ENCODE measurements around the gene USH1C. TPM values are rescaled to one million over a fixed set of nuclear protein-coding genes. Genes with fewer than 3 reads are reported as not detected.

USH1C gene
- total and polyA plus RNA-seq, 10 donors, result 0.12 TPM; not detected in 9

GRCh38 chr11:17590463-17590862 lies 46.2 kb upstream of the USH1C start:
- intact Hi-C loops (cut with DNase I; ENCODE audit: low total_unique reads), result no loop called here
- 84 to 92% (median 89%) methylated on average over 7 of the region's 7 CpGs for WGBS, 5 donors
- Histone ChIP-seq H3K27ac (no peak overlapping the region), H3K36me3 (no peaks in the 10 kb centered on the region), H3K4me1 (no peaks in the 10 kb centered on the region), H3K27me3 (replicated peaks in 1 of 7) (peaks cover 0 to 36% (median 0%) of the 10 kb centered on the region in 7 donors), H3K4me3 (no peak overlapping the region), H3K9me3 (no peaks in the 10 kb centered on the region)
- DNase-seq, result no peak
- TF ChIP-seq POLR2AphosphoS5 (IDR thresholded peaks at IDR 0.05) (no peak), POLR2A (IDR thresholded peaks at IDR 0.05) (no peak), CTCF (IDR thresholded peaks at IDR 0.05 in 8 of 11, conservative IDR thresholded peaks at IDR 0.05 in 3 of 11) (no peak)

- Histone ChIP-seq H3K4me1 (no peaks in the 10 kb centered on the region), H3K36me3 (no peaks in the 10 kb centered on the region), H3K9me3 (no peaks in the 10 kb centered on the region), H3K27me3 (replicated peaks in 1 of 7) (peaks cover 0 to 36% (median 0%) of the 10 kb centered on the region in 7 donors), H3K4me3 (no peak overlapping the region), H3K27ac (no peak overlapping the region)
- no peak for DNase-seq
- no peak for TF ChIP-seq POLR2AphosphoS5 (IDR thresholded peaks at IDR 0.05)
- TF ChIP-seq POLR2A (IDR thresholded peaks at IDR 0.05), result no peak
- TF ChIP-seq CTCF (IDR thresholded peaks at IDR 0.05 in 8 of 11, conservative IDR thresholded peaks at IDR 0.05 in 3 of 11), result no peak
- WGBS, 5 donors, result 85 to 90% (median 89%) methylated on average over 4 of the region's 4 CpGs
- intact Hi-C loops (cut with DNase I; ENCODE audit: low total_unique reads), result no loop called here
Observed at GRCh38 chr11:17588721-17589120, 44.5 kb upstream of the USH1C start.

- WGBS, 5 donors, result 72 to 83% (median 76%) methylated on average over 8 of the region's 8 CpGs
- no peak overlapping the region for H3K4me3 ChIP-seq
- H3K27ac ChIP-seq, result no peak overlapping the region
- DNase-seq, result peak; percentile 36
- H3K27me3 ChIP-seq (replicated peaks in 1 of 7), result peaks cover 0 to 37% (median 0%) of the 10 kb centered on the region in 7 donors
- intact Hi-C loops (cut with DNase I; ENCODE audit: low total_unique reads), result no loop called here
- no peaks in the 10 kb centered on the region for H3K36me3 ChIP-seq
- no peaks in the 10 kb centered on the region for H3K4me1 ChIP-seq
- no peaks in the 10 kb centered on the region for H3K9me3 ChIP-seq
- TF ChIP-seq POLR2A (IDR thresholded peaks at IDR 0.05) (no peak), CTCF (IDR thresholded peaks at IDR 0.05 in 8 of 11, conservative IDR thresholded peaks at IDR 0.05 in 3 of 11) (no peak), POLR2AphosphoS5 (IDR thresholded peaks at IDR 0.05) (no peak)
Observed at GRCh38 chr11:17588166-17588565, 44.0 kb upstream of the USH1C start.

- Histone ChIP-seq H3K4me3 (no peak overlapping the region), H3K36me3 (no peaks in the 10 kb centered on the region), H3K27me3 (replicated peaks in 1 of 7) (peaks cover 0 to 32% (median 0%) of the 10 kb centered on the region in 7 donors), H3K4me1 (no peaks in the 10 kb centered on the region), H3K27ac (no peak overlapping the region), H3K9me3 (peaks cover 0 to 3% (median 0%) of the 10 kb centered on the region in 8 donors)
- TF ChIP-seq CTCF (IDR thresholded peaks at IDR 0.05 in 8 of 11, conservative IDR thresholded peaks at IDR 0.05 in 3 of 11) (no peak), POLR2AphosphoS5 (IDR thresholded peaks at IDR 0.05) (no peak), POLR2A (IDR thresholded peaks at IDR 0.05) (no peak)
- 73 to 92% (median 78%) methylated on average over 3 to 6 of the region's 6 CpGs for WGBS, 5 donors
- DNase-seq, result no peak
- intact Hi-C loops (cut with DNase I; ENCODE audit: low total_unique reads), result no loop called here
Observed at GRCh38 chr11:17585911-17586695, 41.9 kb upstream of the USH1C start.

All from spleen (tissue), 11 donors.